ENCODE results near the gene LRRC63.

- TF ChIP-seq ARNT (IDR thresholded peaks at IDR 0.05), result no peak
- TF ChIP-seq PKNOX1 (IDR thresholded peaks at IDR 0.05), result no peak
- TF ChIP-seq CTBP1 (IDR thresholded peaks at IDR 0.05; ENCODE audit: borderline replicate concordance), result no peak
- TF ChIP-seq BHLHE40 (IDR thresholded peaks at IDR 0.05; ENCODE audit: borderline replicate concordance), result no peak
- TF ChIP-seq HDGF (IDR thresholded peaks at IDR 0.05; ENCODE audit: borderline replicate concordance), result no peak
- no peak for TF ChIP-seq FOXA1 (IDR thresholded peaks at IDR 0.05)
- no peak for TF ChIP-seq FOXK2 (IDR thresholded peaks at IDR 0.05)
- TF ChIP-seq FOXM1 (IDR thresholded peaks at IDR 0.05; ENCODE audit: borderline replicate concordance), result no peak
- TF ChIP-seq SP1 (IDR thresholded peaks at IDR 0.05), result no peak
- TF ChIP-seq ZNF384 (IDR thresholded peaks at IDR 0.05), result no peak
- TF ChIP-seq NFRKB (IDR thresholded peaks at IDR 0.05), result no peak
- no peak for TF ChIP-seq LEF1 (IDR thresholded peaks at IDR 0.05; ENCODE audit: borderline replicate concordance)
Measured at GRCh38 chr13:46320406-46320805, 108.7 kb downstream of the LRRC63 start.
